ENCODE results near the gene KCNQ1. TPM values are rescaled to one million over a fixed set of nuclear protein-coding genes. Genes with fewer than 3 reads are reported as not detected.

Gene KCNQ1
- total RNA-seq, 1 experiment from 2014 or later: 1.0 TPM

DNA sequence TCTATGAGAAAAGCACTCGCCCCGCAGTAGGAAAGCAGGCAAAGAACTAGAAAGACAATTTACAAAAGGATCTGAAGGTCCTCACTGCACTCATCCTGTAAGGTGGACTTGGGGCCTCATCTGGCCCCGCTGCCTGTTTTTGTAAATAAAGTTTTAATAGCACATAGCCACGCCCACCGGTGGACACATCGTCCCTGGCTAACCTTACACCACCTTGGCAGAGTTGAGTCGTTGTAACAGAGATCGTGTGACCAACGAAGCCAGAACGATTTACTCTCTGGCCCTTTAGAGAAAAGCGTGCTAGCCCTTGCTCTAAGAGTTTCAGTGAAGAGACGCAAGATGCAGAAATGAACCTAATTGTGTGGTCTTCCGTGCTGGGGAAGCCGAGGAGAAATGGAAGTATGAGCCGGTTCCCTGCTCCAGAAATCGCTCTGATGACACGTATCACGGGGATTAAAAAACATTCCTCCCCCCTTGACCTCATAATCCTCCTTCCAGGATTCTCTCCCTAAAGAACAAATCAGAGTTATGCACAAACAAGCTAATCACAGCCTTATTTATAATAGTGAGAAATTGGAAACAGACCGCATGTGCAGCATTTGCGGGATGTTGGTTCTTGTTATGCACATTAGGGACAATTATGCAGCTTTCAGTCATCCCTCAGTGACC is 360.7 kb downstream of the KCNQ1 start:
- H3K36me3 Mint-ChIP-seq (ENCODE audit: insufficient read depth, unreplicated experiment): no peaks in the 10 kb centered on the region
- no peak overlapping the region for H3K4me3 Mint-ChIP-seq (ENCODE audit: unreplicated experiment)
- H3K36me3 ChIP-seq (ENCODE audit: control insufficient read depth, insufficient read depth, low read length): no peaks in the 10 kb centered on the region
- H3K4me3 ChIP-seq (ENCODE audit: low read depth, low read length): no peak overlapping the region
- no peak overlapping the region for H3K27ac Mint-ChIP-seq (ENCODE audit: unreplicated experiment)
- CTCF ChIA-PET: no interaction called here
- H3K9me3 Mint-ChIP-seq (ENCODE audit: unreplicated experiment): peaks cover 17% of the 10 kb centered on the region
- POLR2A ChIA-PET: no interaction called here
- no peaks in the 10 kb centered on the region for H3K27me3 ChIP-seq (replicated peaks; ENCODE audit: control insufficient read depth, insufficient read depth, low read length)
- H3K4me1 ChIP-seq: no peaks in the 10 kb centered on the region
- intact Hi-C loops (cut with micrococcal nuclease; ENCODE audit: unreplicated experiment): no loop called here
- TF ChIP-seq, protein P1, sequence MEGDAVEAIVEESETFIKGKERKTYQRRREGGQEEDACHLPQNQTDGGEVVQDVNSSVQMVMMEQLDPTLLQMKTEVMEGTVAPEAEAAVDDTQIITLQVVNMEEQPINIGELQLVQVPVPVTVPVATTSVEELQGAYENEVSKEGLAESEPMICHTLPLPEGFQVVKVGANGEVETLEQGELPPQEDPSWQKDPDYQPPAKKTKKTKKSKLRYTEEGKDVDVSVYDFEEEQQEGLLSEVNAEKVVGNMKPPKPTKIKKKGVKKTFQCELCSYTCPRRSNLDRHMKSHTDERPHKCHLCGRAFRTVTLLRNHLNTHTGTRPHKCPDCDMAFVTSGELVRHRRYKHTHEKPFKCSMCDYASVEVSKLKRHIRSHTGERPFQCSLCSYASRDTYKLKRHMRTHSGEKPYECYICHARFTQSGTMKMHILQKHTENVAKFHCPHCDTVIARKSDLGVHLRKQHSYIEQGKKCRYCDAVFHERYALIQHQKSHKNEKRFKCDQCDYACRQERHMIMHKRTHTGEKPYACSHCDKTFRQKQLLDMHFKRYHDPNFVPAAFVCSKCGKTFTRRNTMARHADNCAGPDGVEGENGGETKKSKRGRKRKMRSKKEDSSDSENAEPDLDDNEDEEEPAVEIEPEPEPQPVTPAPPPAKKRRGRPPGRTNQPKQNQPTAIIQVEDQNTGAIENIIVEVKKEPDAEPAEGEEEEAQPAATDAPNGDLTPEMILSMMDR (IDR thresholded peaks at IDR 0.05; ENCODE audit: insufficient read depth in 1 of 2, low read depth in 1 of 2, low read length in 1 of 2, severe bottlenecking in 1 of 2, unreplicated experiment in 1 of 2): no peak
- H3K4me1 Mint-ChIP-seq (ENCODE audit: low read depth, unreplicated experiment): peaks cover 6% of the 10 kb centered on the region
- BruUV-seq (replicated peaks): no TSS peak
- DNase-seq: peak in 1 of 2 experiments; percentile 28
- peaks cover 5% of the 10 kb centered on the region for H3K27me3 Mint-ChIP-seq (ENCODE audit: insufficient read depth, unreplicated experiment)
- H3K9me3 ChIP-seq: 0 out of 2 replicates have a peak, but pooled peaks cover 4% of the 10 kb centered on the region

DNA sequence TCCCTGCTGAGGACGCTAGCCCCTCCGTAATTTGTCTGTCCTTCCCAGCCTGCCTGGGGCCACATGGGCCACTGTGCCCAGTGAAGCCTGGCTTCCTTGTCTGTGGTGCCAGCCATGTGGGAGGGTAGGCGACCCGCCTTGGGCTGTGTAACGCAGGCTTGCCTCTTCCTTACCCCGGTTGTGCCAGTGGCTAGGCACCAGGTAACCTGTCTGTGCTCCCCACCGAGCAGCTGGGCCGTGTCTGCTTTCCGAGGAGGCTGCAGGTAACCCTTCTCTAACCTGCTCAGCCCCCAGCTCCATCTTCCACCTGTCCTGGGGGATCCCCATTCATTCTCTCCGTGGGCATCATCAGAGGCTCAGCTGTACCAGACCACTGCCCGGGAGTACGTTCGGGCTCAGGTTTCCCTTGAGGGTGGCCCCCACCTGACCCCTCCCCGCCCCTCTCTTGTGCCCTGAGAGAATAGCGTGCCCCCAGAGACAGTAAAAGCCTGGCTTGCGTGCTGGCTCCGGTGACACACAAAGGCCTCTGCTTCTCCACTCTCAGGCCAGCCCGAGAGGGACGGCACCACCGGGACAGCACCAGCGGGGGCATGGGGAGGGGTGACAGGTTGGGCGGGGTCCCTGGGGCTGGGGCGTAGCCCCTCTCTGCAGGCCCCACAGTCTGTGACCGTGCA is 361.7 kb downstream of the KCNQ1 start:
- H3K4me1 Mint-ChIP-seq (ENCODE audit: low read depth, unreplicated experiment): peaks cover 6% of the 10 kb centered on the region
- Histone ChIP-seq H3K4me3 (ENCODE audit: low read depth, low read length) (no peak overlapping the region), H3K9me3 (0 out of 2 replicates have a peak, but pooled peaks cover 4% of the 10 kb centered on the region), H3K36me3 (ENCODE audit: control insufficient read depth, insufficient read depth, low read length) (no peaks in the 10 kb centered on the region), H3K4me1 (no peaks in the 10 kb centered on the region), H3K27me3 (replicated peaks; ENCODE audit: control insufficient read depth, insufficient read depth, low read length) (no peaks in the 10 kb centered on the region)
- ChIA-PET CTCF (no interaction called here), POLR2A (no interaction called here)
- peak in 1 of 2 experiments; percentile 24 for DNase-seq
- no peak overlapping the region for H3K4me3 Mint-ChIP-seq (ENCODE audit: unreplicated experiment)
- intact Hi-C loops (cut with micrococcal nuclease; ENCODE audit: unreplicated experiment): no loop called here
- no peaks in the 10 kb centered on the region for H3K36me3 Mint-ChIP-seq (ENCODE audit: insufficient read depth, unreplicated experiment)
- TF ChIP-seq, protein P1 (IDR thresholded peaks at IDR 0.05; ENCODE audit: insufficient read depth in 1 of 2, low read depth in 1 of 2, low read length in 1 of 2, severe bottlenecking in 1 of 2, unreplicated experiment in 1 of 2): no peak
- no TSS peak for BruUV-seq (replicated peaks)
- peaks cover 5% of the 10 kb centered on the region for H3K27me3 Mint-ChIP-seq (ENCODE audit: insufficient read depth, unreplicated experiment)
- H3K27ac Mint-ChIP-seq (ENCODE audit: unreplicated experiment): no peak overlapping the region
- peaks cover 22% of the 10 kb centered on the region for H3K9me3 Mint-ChIP-seq (ENCODE audit: unreplicated experiment)

DNA sequence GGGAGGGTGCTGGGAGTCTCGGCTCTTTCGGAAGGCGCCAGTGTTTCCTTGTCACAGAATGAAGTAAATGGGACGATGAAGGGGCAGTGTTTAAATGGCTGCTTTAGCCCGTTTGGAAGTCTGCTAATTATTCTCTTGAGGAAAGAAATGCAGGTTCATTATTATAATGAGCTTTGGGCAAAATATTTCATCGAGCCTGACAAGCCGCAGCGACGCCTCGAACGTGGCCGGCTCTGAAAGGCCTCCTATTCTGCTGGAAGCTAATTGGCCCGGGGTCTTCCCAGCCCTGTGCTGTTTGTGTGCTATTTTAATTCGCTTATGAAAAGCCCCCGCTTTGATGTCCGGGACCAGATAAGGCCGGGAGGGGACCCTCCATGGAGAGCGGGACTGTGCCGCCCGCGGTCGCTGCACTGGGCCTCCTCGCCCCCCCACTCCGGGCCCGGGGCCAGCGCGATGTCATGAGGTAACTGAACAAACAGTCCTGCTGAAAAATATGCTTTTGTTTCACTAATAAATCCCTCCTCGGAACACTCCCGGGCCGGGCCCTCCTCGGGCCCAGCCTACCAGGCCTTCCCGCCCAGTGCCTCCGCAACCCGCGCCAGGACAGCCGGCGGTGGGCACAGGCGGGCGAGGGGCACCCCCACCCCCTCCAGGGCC is 362.3 kb downstream of the KCNQ1 start:
- no TSS peak for BruUV-seq (replicated peaks)
- Histone ChIP-seq H3K27me3 (replicated peaks; ENCODE audit: control insufficient read depth, insufficient read depth, low read length) (no peaks in the 10 kb centered on the region), H3K4me3 (ENCODE audit: low read depth, low read length) (no peak overlapping the region), H3K9me3 (0 out of 2 replicates have a peak, but pooled peaks cover 4% of the 10 kb centered on the region), H3K36me3 (ENCODE audit: control insufficient read depth, insufficient read depth, low read length) (no peaks in the 10 kb centered on the region), H3K4me1 (no peaks in the 10 kb centered on the region)
- Mint-ChIP-seq H3K36me3 (ENCODE audit: insufficient read depth, unreplicated experiment) (no peaks in the 10 kb centered on the region), H3K27me3 (ENCODE audit: insufficient read depth, unreplicated experiment) (peaks cover 5% of the 10 kb centered on the region), H3K4me1 (ENCODE audit: low read depth, unreplicated experiment) (peaks cover 6% of the 10 kb centered on the region), H3K9me3 (ENCODE audit: unreplicated experiment) (peaks cover 22% of the 10 kb centered on the region), H3K27ac (ENCODE audit: unreplicated experiment) (no peak overlapping the region), H3K4me3 (ENCODE audit: unreplicated experiment) (no peak overlapping the region)
- DNase-seq: peak in 1 of 2 experiments; percentile 31
- POLR2A ChIA-PET: no interaction called here
- CTCF ChIA-PET: no interaction called here
- TF ChIP-seq, protein P1 (IDR thresholded peaks at IDR 0.05; ENCODE audit: insufficient read depth in 1 of 2, low read depth in 1 of 2, low read length in 1 of 2, severe bottlenecking in 1 of 2, unreplicated experiment in 1 of 2): no peak
- intact Hi-C loops (cut with micrococcal nuclease; ENCODE audit: unreplicated experiment): no loop called here

Measured in Caco-2 (cell line).